Heart right ventricle (tissue), 16 donors: Measurements from ENCODE around the gene ANXA9. TPM values are rescaled to one million over a fixed set of nuclear protein-coding genes. Genes with fewer than 3 reads are reported as not detected.

Experiments
- ATAC-seq, 8 donors: fragments of 200-7000 bp; cut with Tn5 transposase; one replicate each; pipeline ENCODE4 v1.9.1; 2020; ENCODE audit warnings: mild to moderate bottlenecking in 8 of 8, moderate library complexity in 8 of 8, moderate number of reproducible peaks in 1 of 8
- DNase-seq, 2 donors: peaks; one replicate each; pipeline ENCODE4 v3.0.0-alpha.2; 2020
- H3K27ac ChIP-seq, 10 donors: fragments of 200-600 bp; sonication (generic) in 2 of 10; one replicate each; pipeline versions ENCODE4 v1.5.0 to v1.8.0; 2020 to 2022; ENCODE audit warnings: mild to moderate bottlenecking in 3 of 10
- H3K27me3 ChIP-seq, 7 donors: fragments of 200-600 bp; one replicate each; pipeline ENCODE4 v1.8.0; 2021 to 2022; ENCODE audit warnings: mild to moderate bottlenecking in 2 of 7
- H3K36me3 ChIP-seq, 9 donors: fragments of 200-600 bp; sonication (generic) in 1 of 9; one replicate each; pipeline versions ENCODE4 v1.5.0 to v1.8.0; 2020 to 2022; ENCODE audit warnings: mild to moderate bottlenecking in 2 of 9
- H3K4me1 ChIP-seq, 9 donors: fragments of 200-600 bp; sonication (generic) in 1 of 9; one replicate each; pipeline versions ENCODE4 v1.5.0 to v1.8.0; 2020 to 2022; ENCODE audit warnings: mild to moderate bottlenecking in 4 of 9
- H3K4me3 ChIP-seq, 10 donors: fragments of 200-600 bp; sonication (generic) in 2 of 10; one replicate each; pipeline versions ENCODE4 v1.5.0 to v1.8.0; 2020 to 2022; ENCODE audit warnings: mild to moderate bottlenecking in 7 of 10, moderate library complexity in 2 of 10
- H3K9me3 ChIP-seq, 11 donors: fragments of 200-600 bp in 10 of 11; sonication (generic) in 2 of 11; one replicate each; pipeline versions ENCODE4 v1.5.0 to v1.8.0; 2013 to 2022; ENCODE audit warnings: mild to moderate bottlenecking in 2 of 11, control low read depth in 1 of 11, moderate library complexity in 1 of 11
- WGBS, 2 donors: extraction: QIAGEN DNeasy Blood & Tissue Kit; methylation state at CpG; one replicate each; pipeline ENCODE4 v1.1.7; 2013; ENCODE audit warnings: inconsistent platforms in 1 of 2; 5-methylcytosine and 5-hydroxymethylcytosine counted together
- intact Hi-C, 10 donors: fragments of 100-400 bp; cut with DNase I; formaldehyde crosslinking; loops; one replicate each; pipeline versions ENCODE4 v1.11.1 to v1.14.2; 2022
- polyA plus RNA-seq, 2 donors: library from polyadenylated mRNA; stranded (reverse); fragments of 200-250 nt; gene quantifications; one replicate each; pipeline ENCODE4 v1.2.3, GENCODE V29; 2013
- total RNA-seq, 10 donors: library from RNA; stranded (reverse); fragmentation: NEBNext Ultra II Directional in 3 of 10; extraction: Animal tissue kit (Norgen Biotek cat#: 25700) in 3 of 10; gene quantifications; one replicate each; pipeline versions ENCODE4 v1.2.1 to v1.2.4, GENCODE V29; 2021 to 2023
- TF ChIP-seq, protein P1 (sequence below), 9 donors: fragments of 200-600 bp; sonication (generic) in 2 of 9; IDR thresholded peaks; one replicate each; pipeline versions ENCODE4 v1.5.0 to v1.8.0; 2021 to 2022; ENCODE audit warnings: antibody characterized with exemption in 9 of 9, mild to moderate bottlenecking in 5 of 9, moderate library complexity in 1 of 9
- donor health status: Arrhythmogenic right ventricular cardiomyopathy.
- donor health status: ischemic (EF 13 %, LVEDD 7.1; RV severe dilation, severe dysfunction).
- donor health status: healthy with polysubstance abuse.
- donor health status: DM: no; HTN: yes; CAD: no.
- donor health status: DM: no; HTN: no; CAD: no.
- donor health status: ischemic (EF 25% LVEDD 6.9; RV normal size, moderate dysfunction).
- donor health status: ischemic (EF 25% LVEDD 5.7; RV mildly dilated, moderate dysfunction).
- donor health status: healthy.
- donor health status: DM: yes; HTN: yes; CAD: no.
- donor health status: Ischemic cardiomyopathy.
- donor health status: ischemic (EF 35%, LVEDD 5.7; RV mildly dilated, moderate dysfunction).
- donor health status: nonischemic (EF 11% LVEDD 7.7; RV severe dilation, severe dysfunction).
- donor health status: DM: yes; HTN: yes; CAD: no.
- donor health status: PGD.
- donor health status: ischemic (EF 29% LVEDD 5.4; RV normal size, mild dysfunction).
- donor health status: nonischemic (EF 23%, LVEDD 6.1; RV moderate dilation, normal function).

ANXA9 gene
- total and polyA plus RNA-seq, 12 donors = 0.06 to 0.36 (median 0.17) TPM; not detected in 6

DNA sequence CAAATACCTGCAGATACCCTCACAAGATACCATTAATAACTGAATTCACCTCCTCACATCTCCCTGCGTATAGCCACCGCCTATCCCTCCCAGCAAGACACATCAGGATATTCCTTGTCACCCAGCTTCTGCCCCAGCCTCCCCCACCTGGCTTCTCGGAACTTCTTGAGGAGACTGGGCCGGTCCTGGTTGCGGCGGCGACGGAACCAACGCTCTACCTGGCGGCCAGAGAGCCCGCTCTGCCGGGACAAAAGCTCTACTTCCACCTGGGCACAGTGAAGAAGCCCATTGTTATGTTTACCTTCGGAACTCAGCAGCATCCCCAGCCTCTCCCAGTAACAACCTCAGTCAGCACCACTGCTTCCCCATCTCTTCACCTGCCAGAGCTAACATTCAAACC is 14.2 kb upstream of the ANXA9 start:
- Histone ChIP-seq H3K36me3 (peaks cover 0 to 64% (median 53%) of the 10 kb centered on the region in 9 donors), H3K4me1 (peaks cover 19 to 35% (median 35%) of the 10 kb centered on the region in 9 donors), H3K4me3 (no peak overlapping the region), H3K27me3 (no peaks in the 10 kb centered on the region), H3K27ac (no peak overlapping the region), H3K9me3 (no peaks in the 10 kb centered on the region)
- WGBS, 2 donors = 98 to 99% methylated on average over 13 of the region's 13 CpGs
- ATAC-seq = no peak
- DNase-seq = no peak
- TF ChIP-seq, protein P1, sequence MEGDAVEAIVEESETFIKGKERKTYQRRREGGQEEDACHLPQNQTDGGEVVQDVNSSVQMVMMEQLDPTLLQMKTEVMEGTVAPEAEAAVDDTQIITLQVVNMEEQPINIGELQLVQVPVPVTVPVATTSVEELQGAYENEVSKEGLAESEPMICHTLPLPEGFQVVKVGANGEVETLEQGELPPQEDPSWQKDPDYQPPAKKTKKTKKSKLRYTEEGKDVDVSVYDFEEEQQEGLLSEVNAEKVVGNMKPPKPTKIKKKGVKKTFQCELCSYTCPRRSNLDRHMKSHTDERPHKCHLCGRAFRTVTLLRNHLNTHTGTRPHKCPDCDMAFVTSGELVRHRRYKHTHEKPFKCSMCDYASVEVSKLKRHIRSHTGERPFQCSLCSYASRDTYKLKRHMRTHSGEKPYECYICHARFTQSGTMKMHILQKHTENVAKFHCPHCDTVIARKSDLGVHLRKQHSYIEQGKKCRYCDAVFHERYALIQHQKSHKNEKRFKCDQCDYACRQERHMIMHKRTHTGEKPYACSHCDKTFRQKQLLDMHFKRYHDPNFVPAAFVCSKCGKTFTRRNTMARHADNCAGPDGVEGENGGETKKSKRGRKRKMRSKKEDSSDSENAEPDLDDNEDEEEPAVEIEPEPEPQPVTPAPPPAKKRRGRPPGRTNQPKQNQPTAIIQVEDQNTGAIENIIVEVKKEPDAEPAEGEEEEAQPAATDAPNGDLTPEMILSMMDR (IDR thresholded peaks at IDR 0.05) = no peak
- intact Hi-C loops = no loop called here

DNA sequence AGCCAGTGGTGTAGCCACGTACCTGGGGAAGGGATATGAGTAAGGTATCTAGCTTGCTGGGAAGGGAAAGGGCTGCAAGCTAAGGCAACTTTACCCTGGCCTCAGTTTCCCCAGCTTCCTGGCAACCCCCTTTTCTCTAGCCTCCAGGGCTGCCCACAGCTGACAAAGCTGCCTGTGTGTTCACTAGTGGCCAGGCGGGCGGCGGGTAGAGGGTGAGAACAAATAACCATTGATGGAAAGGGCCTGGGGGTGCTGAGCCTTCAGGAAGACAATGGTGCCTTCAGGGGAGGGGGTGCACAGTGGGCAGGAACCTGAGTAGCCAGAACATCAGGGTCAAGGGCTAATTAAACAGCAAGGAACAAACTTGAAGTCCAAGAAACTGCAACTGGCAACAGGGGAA is 13.6 kb upstream of the ANXA9 start:
- WGBS, 2 donors = 93 to 95% methylated on average over 4 of the region's 4 CpGs
- intact Hi-C loops = no loop called here
- H3K4me1 ChIP-seq = peaks cover 23 to 41% (median 40%) of the 10 kb centered on the region in 9 donors
- no peak for DNase-seq
- H3K27me3 ChIP-seq = no peaks in the 10 kb centered on the region
- no peak overlapping the region for H3K27ac ChIP-seq
- no peak for ATAC-seq
- H3K36me3 ChIP-seq = peaks cover 0 to 59% (median 47%) of the 10 kb centered on the region in 9 donors
- H3K9me3 ChIP-seq = no peaks in the 10 kb centered on the region
- TF ChIP-seq, protein P1 (IDR thresholded peaks at IDR 0.05) = no peak
- no peak overlapping the region for H3K4me3 ChIP-seq

DNA sequence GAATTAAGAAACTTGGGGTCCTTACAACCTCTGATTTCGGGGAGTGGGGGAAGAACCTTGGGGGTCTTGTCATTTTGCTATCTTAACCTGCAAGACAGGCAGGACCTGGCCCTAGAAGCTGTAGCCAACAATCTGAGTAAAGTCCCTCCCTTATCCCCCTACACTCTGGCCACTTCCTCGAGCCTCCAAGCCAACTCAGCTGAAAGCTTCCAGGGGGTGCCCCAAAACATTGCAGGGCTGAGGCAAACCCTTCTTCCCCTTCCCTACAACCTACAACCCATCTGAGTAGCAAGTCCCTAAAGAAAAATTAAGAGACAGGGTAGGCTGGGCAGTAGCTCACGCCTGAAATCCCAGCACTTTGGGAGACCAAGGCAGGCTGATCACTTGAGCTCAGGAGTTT is 12.5 kb upstream of the ANXA9 start:
- no peaks in the 10 kb centered on the region for H3K9me3 ChIP-seq
- peaks cover 0 to 48% (median 39%) of the 10 kb centered on the region in 9 donors for H3K36me3 ChIP-seq
- peaks cover 23 to 45% (median 43%) of the 10 kb centered on the region in 9 donors for H3K4me1 ChIP-seq
- no peak for ATAC-seq
- intact Hi-C loops = loop anchor here in 4 of 10 donors (5.0 to 10.0 kb wide), 3 partner anchors 42 to 345 kb away; partner anchors contain the start of genes SETDB1 (in 3 of the 4), ARNT (in 2 of the 4) and ENSA (in 1 of the 4)
- WGBS, 2 donors = 84 to 87% methylated on average over 3 of the region's 3 CpGs
- TF ChIP-seq, protein P1 (IDR thresholded peaks at IDR 0.05) = no peak
- peak overlapping the region in 1 of 10 donors; percentile 97 for H3K27ac ChIP-seq
- H3K4me3 ChIP-seq = no peak overlapping the region
- H3K27me3 ChIP-seq = no peaks in the 10 kb centered on the region
- DNase-seq = no peak

DNA sequence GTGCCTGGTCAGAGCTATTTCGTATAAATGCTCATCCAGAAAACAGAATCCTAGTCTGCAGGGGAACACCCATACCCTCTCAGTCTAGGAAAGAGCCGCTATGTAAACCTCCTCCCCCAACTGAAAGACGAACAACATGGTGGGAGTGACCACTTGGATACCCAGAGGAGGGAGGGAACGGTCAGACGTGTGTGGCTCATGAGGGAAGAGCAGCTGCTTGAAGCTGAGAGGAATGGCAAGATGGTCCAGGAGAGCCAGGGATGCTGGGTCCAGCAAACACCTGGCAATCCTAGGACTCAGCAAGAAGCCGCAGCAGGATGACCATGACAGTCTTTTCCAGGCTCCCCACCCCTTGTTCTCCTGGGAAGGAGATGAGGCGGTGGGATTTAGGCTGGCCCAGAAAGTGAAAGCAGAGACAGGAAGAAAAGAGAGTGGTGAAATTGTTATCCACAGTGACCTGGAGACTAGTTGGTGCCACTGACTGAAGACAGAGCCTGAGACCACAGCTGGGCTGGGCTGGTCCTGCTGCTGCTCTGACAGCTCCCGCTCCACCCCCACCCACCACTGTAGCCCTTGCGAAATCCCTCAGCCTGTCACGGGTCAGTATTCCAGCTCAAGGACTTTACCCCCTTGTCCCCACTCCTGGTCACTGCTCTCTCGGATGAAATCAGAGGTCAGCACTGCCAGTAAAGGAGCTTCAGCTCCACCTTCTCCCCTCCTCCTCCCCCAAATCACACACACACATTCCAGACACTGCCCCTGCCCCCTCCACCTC is 11.1 kb upstream of the ANXA9 start:
- TF ChIP-seq, protein P1 (IDR thresholded peaks at IDR 0.05) = no peak
- H3K4me1 ChIP-seq = peaks cover 25 to 53% (median 48%) of the 10 kb centered on the region in 9 donors
- WGBS, 2 donors = 45 to 46% methylated on average over 11 of the region's 11 CpGs

More for the DNA sequence above, 11.1 kb upstream of the ANXA9 start:
- intact Hi-C loops = loop anchor here in 4 of 10 donors (5.0 to 10.0 kb wide), 3 partner anchors 44 to 346 kb away; partner anchors contain the start of genes SETDB1 (in 3 of the 4), ARNT (in 2 of the 4) and ENSA (in 1 of the 4)
- H3K27me3 ChIP-seq = no peaks in the 10 kb centered on the region
- H3K36me3 ChIP-seq = peaks cover 0 to 34% (median 26%) of the 10 kb centered on the region in 9 donors
- peak; percentile 64 to 87 (median 76) for ATAC-seq
- H3K4me3 ChIP-seq = peak overlapping the region in 3 of 10 donors; percentile 5 to 12 (median 8)
- DNase-seq = peak; percentile 74 to 75
- peak overlapping the region; percentile 11 to 98 (median 96) for H3K27ac ChIP-seq
- H3K9me3 ChIP-seq = no peaks in the 10 kb centered on the region
